ENCODE data around the gene TOP3B.

GRCh38 chr22:22024440-22024839, 41.9 kb upstream of the TOP3B start:
- no peak for TF ChIP-seq CTCF (IDR thresholded peaks at IDR 0.05)
- no peak for TF ChIP-seq POLR2AphosphoS5 (IDR thresholded peaks at IDR 0.05)
- no peak for TF ChIP-seq POLR2A (IDR thresholded peaks at IDR 0.05)
